ENCODE results near the gene CEP63. TPM values are rescaled to one million over a fixed set of nuclear protein-coding genes. Genes with fewer than 3 reads are reported as not detected.

The CEP63 gene
- total RNA-seq, 1 donor from 2014 or later = 16.8 TPM

GRCh38 chr3:134480546-134480945, 5.3 kb upstream of the CEP63 start:
- no peaks in the 10 kb centered on the region for H3K9me3 Mint-ChIP-seq (ENCODE audit: unreplicated experiment)
- H3K36me3 Mint-ChIP-seq (ENCODE audit: low read depth, unreplicated experiment) = peaks cover 27% of the 10 kb centered on the region

DNA sequence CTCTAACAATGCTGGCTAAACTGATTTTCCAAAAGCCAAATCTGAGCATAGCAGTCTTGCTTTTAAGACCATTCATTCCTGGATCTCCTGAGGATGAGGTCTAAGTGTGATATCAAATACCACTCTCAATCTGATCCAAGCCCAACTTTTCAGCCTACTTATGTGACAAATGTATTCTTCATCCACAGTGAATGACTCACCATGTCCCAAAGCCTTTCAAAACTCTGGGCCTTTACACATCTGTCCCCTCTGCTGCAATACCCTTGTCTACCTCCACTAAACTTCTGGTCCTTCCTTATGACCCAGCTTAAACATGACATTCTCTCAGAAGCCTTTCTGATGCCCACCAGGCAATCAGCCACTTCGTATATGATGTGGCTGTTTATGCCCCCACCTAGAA, 4.7 kb upstream of the CEP63 start:
- H3K9me3 Mint-ChIP-seq (ENCODE audit: unreplicated experiment) = no peaks in the 10 kb centered on the region
- no peak overlapping the region for H3K27ac Mint-ChIP-seq (ENCODE audit: unreplicated experiment)
- peaks cover 4% of the 10 kb centered on the region for H3K27me3 Mint-ChIP-seq (ENCODE audit: unreplicated experiment)
- peaks cover 27% of the 10 kb centered on the region for H3K36me3 Mint-ChIP-seq (ENCODE audit: low read depth, unreplicated experiment)
- peaks cover 29% of the 10 kb centered on the region for H3K4me1 Mint-ChIP-seq (ENCODE audit: unreplicated experiment)
- TF ChIP-seq, protein P1, sequence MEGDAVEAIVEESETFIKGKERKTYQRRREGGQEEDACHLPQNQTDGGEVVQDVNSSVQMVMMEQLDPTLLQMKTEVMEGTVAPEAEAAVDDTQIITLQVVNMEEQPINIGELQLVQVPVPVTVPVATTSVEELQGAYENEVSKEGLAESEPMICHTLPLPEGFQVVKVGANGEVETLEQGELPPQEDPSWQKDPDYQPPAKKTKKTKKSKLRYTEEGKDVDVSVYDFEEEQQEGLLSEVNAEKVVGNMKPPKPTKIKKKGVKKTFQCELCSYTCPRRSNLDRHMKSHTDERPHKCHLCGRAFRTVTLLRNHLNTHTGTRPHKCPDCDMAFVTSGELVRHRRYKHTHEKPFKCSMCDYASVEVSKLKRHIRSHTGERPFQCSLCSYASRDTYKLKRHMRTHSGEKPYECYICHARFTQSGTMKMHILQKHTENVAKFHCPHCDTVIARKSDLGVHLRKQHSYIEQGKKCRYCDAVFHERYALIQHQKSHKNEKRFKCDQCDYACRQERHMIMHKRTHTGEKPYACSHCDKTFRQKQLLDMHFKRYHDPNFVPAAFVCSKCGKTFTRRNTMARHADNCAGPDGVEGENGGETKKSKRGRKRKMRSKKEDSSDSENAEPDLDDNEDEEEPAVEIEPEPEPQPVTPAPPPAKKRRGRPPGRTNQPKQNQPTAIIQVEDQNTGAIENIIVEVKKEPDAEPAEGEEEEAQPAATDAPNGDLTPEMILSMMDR (IDR thresholded peaks at IDR 0.05; ENCODE audit: unreplicated experiment) = no peak
- no peak for DNase-seq (ENCODE audit: low spot score)
- peak overlapping the region; percentile 11 for H3K4me3 Mint-ChIP-seq (ENCODE audit: unreplicated experiment)

More at GRCh38 chr3:134480546-134480945, 5.3 kb upstream of the CEP63 start:
- DNase-seq (ENCODE audit: low spot score) = no peak
- Mint-ChIP-seq H3K27ac (ENCODE audit: unreplicated experiment) (no peak overlapping the region), H3K4me3 (ENCODE audit: unreplicated experiment) (no peak overlapping the region), H3K27me3 (ENCODE audit: unreplicated experiment) (peaks cover 3% of the 10 kb centered on the region), H3K4me1 (ENCODE audit: unreplicated experiment) (peaks cover 27% of the 10 kb centered on the region)
- TF ChIP-seq, protein P1 (IDR thresholded peaks at IDR 0.05; ENCODE audit: unreplicated experiment) = no peak

GRCh38 chr3:134482622-134483021, 3.2 kb upstream of the CEP63 start:
- Mint-ChIP-seq H3K4me3 (ENCODE audit: unreplicated experiment) (no peak overlapping the region), H3K9me3 (ENCODE audit: unreplicated experiment) (no peaks in the 10 kb centered on the region), H3K27ac (ENCODE audit: unreplicated experiment) (peak overlapping the region; percentile 65), H3K27me3 (ENCODE audit: unreplicated experiment) (peaks cover 7% of the 10 kb centered on the region), H3K36me3 (ENCODE audit: low read depth, unreplicated experiment) (peaks cover 20% of the 10 kb centered on the region), H3K4me1 (ENCODE audit: unreplicated experiment) (peaks cover 38% of the 10 kb centered on the region)
- no peak for DNase-seq (ENCODE audit: low spot score)
- TF ChIP-seq, protein P1 (IDR thresholded peaks at IDR 0.05; ENCODE audit: unreplicated experiment) = no peak

DNA sequence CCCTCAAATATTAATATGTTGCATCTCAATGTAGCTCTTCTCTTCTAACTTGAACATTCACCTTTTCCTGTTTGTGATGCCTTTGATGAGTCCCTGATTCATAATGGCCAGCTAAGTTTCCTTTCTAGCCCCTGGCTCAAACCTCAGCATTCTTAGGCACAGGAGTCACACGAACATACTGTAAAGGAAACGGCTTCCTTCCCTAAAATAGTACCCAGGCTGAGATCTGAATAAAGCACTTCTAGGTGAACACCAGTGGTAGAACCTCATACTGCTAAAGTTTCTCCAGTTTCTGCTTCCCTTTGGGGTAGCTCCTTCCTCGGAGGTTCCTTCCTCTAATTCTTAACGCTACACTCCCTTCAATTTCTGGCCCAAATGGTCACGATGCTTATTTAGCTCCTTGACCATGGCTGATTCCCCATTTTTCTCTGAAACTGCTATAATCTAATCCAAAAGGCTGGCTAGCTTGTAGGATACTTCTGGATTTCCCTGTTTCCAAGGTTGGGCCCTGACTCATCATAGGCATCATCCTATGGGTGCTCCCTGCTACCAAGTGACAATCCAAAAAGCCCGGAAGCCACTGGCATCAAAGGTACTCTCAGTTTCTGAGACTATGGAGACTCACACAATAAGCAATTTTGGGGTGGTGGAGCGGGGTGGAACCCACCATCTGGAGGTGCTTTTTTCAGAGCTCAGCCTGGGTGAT, 2.5 kb upstream of the CEP63 start:
- H3K4me3 Mint-ChIP-seq (ENCODE audit: unreplicated experiment) = peak overlapping the region; percentile 75
- peak overlapping the region; percentile 65 for H3K27ac Mint-ChIP-seq (ENCODE audit: unreplicated experiment)
- H3K36me3 Mint-ChIP-seq (ENCODE audit: low read depth, unreplicated experiment) = peaks cover 15% of the 10 kb centered on the region
- H3K9me3 Mint-ChIP-seq (ENCODE audit: unreplicated experiment) = no peaks in the 10 kb centered on the region
- peaks cover 8% of the 10 kb centered on the region for H3K27me3 Mint-ChIP-seq (ENCODE audit: unreplicated experiment)
- no peak for DNase-seq (ENCODE audit: low spot score)
- TF ChIP-seq, protein P1 (IDR thresholded peaks at IDR 0.05; ENCODE audit: unreplicated experiment) = no peak
- H3K4me1 Mint-ChIP-seq (ENCODE audit: unreplicated experiment) = peaks cover 41% of the 10 kb centered on the region

DNA sequence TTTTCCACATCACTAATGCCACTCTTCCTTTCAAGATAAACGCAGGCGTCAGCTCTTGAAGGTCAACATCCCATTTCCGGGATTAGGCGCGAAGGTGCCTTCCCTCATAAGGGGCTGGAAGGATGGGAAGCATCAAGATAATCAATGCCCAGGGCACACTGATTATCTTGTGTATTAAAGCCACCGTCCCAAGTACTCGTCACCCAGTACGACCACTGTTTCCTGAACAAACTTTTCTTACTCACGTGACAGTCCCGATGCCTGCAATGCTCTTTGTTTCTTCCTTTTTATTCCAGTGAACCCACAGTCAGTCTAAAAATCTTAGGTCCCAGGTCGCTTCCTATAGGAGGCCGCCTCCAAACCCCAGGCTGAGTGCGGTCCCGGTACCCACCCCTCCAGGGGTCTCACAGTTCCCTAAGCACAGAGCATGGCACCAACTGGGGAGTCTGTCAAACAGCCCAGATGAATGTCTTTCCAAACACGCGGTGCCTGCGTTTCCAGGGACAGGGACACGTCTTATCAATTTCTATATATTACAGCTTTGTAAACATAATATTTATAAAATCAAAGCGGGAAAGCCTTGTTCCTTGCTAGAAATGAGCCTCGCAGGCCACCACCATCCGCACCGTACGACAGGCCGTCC, 661 bp upstream of the CEP63 start:
- TF ChIP-seq, protein P1 (IDR thresholded peaks at IDR 0.05; ENCODE audit: unreplicated experiment) = no peak
- H3K27me3 Mint-ChIP-seq (ENCODE audit: unreplicated experiment) = peaks cover 8% of the 10 kb centered on the region
- H3K4me3 Mint-ChIP-seq (ENCODE audit: unreplicated experiment) = peak overlapping the region; percentile 98
- peak overlapping the region; percentile 97 for H3K27ac Mint-ChIP-seq (ENCODE audit: unreplicated experiment)
- peaks cover 41% of the 10 kb centered on the region for H3K4me1 Mint-ChIP-seq (ENCODE audit: unreplicated experiment)
- no peaks in the 10 kb centered on the region for H3K9me3 Mint-ChIP-seq (ENCODE audit: unreplicated experiment)
- DNase-seq (ENCODE audit: low spot score) = no peak
- H3K36me3 Mint-ChIP-seq (ENCODE audit: low read depth, unreplicated experiment) = peaks cover 10% of the 10 kb centered on the region
